ENCODE results near the gene OR5M11.
A peak's percentile ranks its signal among the peaks of the same experiment; 100 is the strongest.

Gene OR5M11

GRCh38 chr11:56531856-56532255, 11.2 kb downstream of the OR5M11 start:
- no peak for FAIRE-seq
- TF ChIP-seq CTCF (IDR thresholded peaks at IDR 0.05; ENCODE audit: insufficient read depth, missing control alignments), result no peak

GRCh38 chr11:56522008-56522407, 21.0 kb downstream of the OR5M11 start:
- no peak for FAIRE-seq
- peak; percentile 16 for TF ChIP-seq CTCF (IDR thresholded peaks at IDR 0.05; ENCODE audit: insufficient read depth, missing control alignments)
- no peak for DNase-seq (ENCODE audit: insufficient read length, low spot score)

More at GRCh38 chr11:56531856-56532255, 11.2 kb downstream of the OR5M11 start:
- no peak for DNase-seq (ENCODE audit: insufficient read length, low spot score)

- DNase-seq (ENCODE audit: insufficient read length, low spot score) (no peak), FAIRE-seq (no peak)
- TF ChIP-seq CTCF (IDR thresholded peaks at IDR 0.05; ENCODE audit: insufficient read depth, missing control alignments), result no peak
These were observed 29.8 kb downstream of the OR5M11 start for GRCh38 chr11:56513280-56513679.

- DNase-seq (ENCODE audit: insufficient read length, low spot score) (no peak), FAIRE-seq (no peak)
- TF ChIP-seq CTCF (IDR thresholded peaks at IDR 0.05; ENCODE audit: insufficient read depth, missing control alignments), result no peak
These were observed 33.6 kb downstream of the OR5M11 start for GRCh38 chr11:56509439-56509838.

- no peak for TF ChIP-seq CTCF (IDR thresholded peaks at IDR 0.05; ENCODE audit: insufficient read depth, missing control alignments)
- no peak for DNase-seq (ENCODE audit: insufficient read length, low spot score)
- FAIRE-seq, result no peak
These were observed 46.0 kb downstream of the OR5M11 start for GRCh38 chr11:56497010-56497409.

- TF ChIP-seq CTCF (IDR thresholded peaks at IDR 0.05; ENCODE audit: insufficient read depth, missing control alignments), result no peak
- FAIRE-seq (no peak), DNase-seq (ENCODE audit: insufficient read length, low spot score) (no peak)
These were observed 47.9 kb downstream of the OR5M11 start for GRCh38 chr11:56495117-56495516.

Measured in D721Med (cell line).